Fibroblast of skin of left biceps (primary cell): ENCODE measurements around the gene DOK4.

ENCODE experiments used
- DNase-seq, 2 experiments: peaks; one replicate each; pipeline ENCODE4 v3.0.0-alpha.2; 2013; ENCODE audit warnings: low read depth in 2 of 2

DOK4 gene

DNA sequence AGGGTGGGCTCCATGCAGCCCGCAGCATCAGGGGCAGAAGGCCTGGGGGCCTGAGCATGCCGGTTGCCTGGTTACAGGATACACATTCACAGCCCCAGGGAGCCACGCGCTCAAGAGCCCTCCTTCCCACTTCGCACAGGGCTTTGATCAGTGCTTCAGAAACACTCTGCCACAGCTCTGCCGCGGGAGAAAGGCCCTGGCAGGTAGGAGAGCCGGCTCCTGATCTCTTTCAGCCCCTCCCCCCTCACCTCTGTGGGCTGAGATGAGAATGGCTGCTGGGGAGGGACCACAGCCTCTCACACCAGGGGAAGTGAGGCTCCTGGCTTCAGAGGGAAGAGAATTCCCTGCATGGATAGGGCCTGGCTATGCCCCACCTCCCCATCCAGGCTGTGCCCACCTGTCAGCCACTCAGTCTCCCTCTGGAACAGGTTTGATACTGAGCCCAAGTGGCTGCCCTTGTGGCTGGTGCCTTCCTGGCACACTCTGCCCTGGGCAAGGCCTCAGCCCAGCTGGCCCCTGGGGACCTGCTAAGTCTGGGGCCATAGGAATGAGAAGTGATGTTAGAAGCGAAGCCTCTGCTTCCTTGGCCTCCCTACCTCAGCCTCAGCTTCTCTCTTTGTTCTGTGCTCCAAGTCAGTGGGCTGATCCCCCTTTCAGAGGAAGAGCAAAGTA lies 8.6 kb downstream of the DOK4 start:
- DNase-seq, result no peak

DNA sequence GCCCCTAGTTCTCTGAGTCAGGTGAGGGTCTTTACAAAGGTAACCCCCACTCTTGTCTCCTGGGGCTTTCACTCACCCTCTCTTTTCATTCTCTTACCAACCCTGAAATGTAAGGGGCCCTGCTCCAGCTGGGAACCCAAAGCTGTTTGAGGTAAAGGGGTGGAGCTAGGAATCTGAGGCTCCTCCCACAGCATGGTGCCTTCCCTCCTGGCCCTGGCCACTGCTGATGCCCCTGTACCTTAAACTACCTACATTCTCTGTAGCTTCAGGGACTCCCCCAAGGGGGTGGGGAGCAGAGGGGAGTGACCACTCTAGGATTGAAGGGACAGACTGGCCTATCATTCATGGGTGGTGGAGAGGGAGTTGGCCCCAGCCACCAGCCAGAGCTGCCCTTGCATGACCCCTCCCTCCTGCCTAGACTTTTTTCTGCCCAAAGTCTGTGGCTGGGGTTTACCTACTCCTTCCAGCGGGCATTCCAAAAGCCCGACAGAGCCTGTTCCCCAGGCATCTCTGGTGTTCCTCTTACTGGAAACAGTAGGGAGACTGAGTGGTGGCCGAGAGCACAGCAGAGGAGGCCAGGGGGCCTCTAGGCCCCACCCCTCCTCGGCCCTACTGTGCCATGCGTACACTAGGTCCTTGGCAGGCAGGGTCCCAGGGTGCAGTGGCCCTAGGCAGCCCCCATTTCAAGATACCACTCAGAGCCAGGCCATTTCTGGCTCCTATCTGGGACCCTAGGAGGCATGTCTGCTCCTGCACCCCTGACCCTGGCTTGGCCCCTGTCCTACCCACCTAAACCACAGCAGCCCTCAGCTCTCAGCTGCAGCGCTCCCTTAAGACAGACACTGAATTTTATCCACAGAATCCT lies 9.5 kb downstream of the DOK4 start:
- DNase-seq, result no peak

DNA sequence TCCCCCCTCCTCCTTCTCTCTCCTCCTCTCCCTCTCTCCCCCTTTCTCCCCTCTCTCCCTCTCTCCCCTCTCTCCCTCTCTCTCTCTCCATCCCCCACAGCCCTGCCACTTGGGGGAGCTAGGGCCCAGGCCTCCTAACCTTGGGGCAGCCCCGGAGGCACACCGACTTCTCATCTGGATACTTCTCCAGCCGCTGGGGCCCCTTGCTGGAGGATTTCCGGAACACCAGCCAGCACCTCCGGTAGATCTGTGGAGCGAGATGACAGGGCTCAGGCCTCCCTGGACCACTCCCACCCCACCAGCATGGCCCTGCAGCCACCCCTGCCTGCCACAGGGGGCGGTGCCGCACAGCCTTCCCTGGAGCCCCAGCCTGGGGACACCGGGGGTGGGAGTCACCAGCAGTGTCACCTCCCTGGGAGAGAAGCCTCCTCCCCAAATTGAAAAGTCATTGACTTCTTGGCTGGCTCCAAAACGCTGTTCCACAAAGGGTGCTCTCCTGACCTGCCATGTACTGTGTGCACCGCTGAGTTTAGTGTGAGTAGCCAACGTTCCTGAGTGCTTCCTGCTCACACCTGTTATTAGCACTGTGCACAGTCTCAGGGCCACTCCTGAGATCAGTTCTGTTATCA lies 10.5 kb downstream of the DOK4 start:
- no peak for DNase-seq

DNA sequence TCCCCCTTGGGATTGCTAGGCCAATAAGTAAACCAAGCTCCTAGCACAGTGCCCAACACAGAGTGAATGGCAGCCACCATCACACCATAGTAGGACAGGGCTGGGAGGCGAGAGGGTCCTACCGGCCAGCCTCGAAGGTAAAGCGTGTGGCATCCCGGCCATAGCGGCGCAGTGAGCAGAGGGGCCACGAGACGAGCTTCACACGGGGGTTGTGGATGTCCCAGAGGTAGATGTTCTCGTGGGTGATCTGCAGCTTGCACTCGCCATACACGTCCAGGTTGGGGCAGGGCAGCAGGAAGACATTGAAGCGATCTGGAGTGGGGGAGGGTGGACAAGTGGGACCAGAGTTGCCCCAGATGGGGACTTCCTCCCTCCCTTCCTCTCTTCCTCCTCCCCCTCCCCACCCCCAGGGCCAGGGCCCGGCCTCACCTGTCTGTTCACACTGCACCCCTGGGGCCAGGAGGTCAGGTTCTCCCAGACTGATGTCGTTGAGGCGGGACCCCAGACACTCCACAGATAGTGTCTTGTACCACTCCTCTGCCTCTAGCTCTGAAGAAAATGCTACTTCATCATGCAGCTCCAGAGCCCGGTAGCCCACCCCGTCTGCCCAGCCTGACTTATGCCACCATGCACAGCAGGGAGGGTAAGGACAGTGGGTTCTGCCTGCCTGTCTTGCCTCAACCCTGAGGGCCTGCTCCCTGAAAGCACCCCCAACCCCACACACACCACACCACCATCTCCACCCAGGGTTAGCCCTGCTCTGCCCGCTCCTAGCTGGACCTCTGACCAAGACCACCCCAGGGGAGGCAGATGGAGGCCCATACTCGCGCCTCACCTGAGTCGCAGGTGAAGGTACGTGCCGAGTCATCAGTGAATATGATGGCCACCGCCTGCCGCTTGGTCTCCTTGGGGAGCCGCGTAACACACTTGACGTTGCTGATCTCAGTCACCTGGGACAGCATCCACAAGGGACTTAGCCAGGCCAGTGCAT lies 11.3 kb downstream of the DOK4 start:
- DNase-seq, result no peak

DNA sequence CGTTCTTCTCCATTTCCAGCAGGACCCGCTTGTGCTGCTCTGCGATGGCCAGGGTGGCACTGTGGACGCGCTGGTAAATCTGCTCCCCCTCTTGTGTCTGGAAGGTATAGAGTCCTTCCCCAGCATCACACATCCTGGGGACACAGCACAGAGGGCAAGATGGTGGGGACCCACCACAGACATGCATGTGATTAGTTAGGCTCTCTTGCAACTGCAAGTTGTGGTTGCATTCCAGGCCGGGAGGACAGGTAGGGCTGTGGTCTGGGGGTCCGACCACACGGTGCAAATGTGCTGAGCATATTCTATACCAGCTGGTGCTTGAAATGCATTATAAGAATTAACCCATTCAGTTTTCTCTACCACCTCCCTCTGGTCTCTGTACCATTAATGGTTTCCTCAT lies 12.4 kb downstream of the DOK4 start:
- DNase-seq, result no peak

DNA sequence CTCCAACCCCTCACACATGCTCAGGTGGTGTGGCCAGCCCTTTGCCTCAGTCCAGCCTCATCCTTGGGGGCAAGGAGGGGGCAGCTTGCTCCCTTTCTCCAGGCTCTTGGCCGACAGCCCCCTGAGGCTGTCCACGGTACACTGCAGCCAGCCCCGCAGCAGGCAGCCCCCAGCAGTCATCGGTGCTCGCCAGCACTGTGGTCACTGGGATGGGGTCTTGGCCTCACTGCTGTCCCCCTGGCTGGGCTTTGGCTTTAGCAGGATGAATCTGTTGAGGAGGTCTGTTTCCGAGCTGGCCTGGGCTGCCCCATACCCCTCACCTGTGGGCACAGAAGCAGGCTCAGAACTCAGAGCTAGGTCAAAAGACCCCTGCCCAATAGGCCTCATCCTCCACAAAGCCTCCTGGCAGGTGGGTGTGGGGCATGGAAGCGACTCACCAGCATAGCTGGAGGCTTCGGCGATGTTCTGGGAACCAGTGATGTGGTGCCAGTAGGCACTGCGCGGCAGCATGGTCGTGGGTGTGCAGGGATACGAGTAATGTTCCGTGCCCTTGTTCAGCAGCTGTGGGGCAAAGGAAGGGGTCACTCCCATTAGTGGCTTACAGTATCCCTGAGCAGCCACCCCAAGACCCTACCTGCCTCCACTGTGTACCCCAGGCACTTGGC lies 13.0 kb downstream of the DOK4 start:
- DNase-seq, result no peak

DNA sequence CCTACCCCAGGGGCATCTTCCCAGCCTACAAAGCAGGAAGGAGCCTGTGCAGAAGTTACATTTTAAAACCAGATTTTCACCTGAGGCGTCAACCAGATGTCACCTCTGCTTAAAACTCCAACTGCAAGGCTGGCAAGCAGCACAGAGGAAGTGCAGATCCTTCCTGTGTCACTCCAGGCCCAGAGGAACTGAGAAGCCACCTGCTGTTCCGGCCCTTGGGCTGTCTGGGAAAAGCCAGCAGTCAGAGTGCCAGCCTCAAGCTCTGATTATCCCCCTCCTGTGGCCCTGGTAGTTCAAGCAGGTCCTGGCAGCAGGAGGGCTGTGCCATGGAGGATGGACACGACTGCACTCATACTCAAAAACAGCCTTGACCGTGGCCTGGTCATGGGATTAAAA lies 13.6 kb downstream of the DOK4 start:
- DNase-seq, result no peak

DNA sequence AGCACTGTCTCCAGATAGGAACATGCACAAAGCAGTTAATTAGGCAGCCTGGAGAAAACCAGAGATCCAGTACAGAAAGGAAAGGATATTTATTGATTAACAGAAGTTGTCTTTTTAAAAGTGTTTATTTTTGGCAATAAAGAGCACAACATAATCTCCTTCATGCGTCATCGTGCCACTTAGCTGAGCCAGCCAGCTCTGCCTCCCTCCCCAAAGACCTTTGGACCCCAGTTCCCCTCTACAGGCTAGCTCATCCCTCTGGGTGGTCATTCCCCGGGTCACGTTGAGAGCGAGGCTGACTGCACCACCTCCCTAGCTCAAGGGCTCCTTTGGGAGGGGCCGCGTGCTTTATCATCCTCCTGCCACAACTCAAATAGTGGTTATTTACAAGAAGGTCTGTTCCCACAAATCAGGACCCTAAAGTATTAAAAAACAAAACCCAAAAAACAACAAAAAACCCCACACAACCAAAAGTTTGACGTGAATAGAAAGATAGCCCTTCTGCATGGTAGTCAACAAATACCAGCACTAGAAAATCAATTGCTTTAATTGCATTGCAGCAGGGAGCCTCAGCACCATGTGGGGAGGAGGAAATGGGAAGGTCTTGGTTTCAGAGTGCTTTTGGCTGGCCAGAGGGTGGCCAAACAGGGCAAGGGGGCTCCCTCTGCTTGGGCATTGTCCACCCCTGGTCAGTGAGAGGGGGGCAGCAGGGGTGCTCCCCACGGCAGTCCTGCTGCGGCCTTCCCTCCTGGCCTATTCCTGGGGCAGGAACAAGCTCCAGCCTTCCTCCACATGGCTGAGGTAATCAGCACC lies 14.2 kb downstream of the DOK4 start:
- DNase-seq, result no peak

DNA sequence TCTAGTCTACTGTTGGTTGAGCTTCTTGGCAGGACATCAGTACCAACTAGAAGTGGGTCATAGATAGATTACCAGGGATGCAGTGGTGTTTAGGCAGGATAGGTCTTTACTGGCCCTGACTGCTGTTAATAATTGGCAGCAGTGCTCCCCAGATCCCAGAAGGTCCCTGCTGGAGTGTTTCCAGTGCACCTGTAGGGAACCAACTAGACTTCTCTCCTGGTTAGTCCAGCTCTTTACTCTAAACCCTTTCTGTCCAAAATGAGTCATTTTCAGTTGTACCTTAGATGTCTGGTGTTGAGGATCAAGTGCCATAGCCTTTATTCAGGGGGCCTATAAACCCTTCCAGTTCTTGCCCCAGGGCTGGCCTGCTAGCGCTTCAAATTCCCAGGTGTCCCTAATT lies 15.1 kb downstream of the DOK4 start:
- no peak for DNase-seq

DNA sequence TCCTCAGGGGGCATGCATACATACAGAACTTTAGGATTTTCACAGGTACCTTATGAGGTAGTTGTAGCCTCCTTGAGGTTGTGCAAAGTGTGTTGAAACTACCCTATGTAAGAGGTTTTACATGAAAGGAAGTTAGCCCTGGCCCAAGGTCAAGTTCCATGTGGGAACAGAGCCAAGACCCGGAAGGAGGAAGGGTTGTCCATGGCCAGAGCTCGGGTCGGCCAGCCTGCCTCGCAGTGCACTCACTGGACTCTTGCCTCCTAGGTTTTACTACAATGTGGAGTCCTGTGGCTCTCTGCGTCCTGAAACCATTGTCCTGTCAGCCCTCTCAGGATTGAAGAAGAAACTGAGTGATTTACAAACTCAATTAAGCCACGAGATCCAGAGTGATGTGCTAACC lies 15.6 kb downstream of the DOK4 start:
- DNase-seq, result no peak

DNA sequence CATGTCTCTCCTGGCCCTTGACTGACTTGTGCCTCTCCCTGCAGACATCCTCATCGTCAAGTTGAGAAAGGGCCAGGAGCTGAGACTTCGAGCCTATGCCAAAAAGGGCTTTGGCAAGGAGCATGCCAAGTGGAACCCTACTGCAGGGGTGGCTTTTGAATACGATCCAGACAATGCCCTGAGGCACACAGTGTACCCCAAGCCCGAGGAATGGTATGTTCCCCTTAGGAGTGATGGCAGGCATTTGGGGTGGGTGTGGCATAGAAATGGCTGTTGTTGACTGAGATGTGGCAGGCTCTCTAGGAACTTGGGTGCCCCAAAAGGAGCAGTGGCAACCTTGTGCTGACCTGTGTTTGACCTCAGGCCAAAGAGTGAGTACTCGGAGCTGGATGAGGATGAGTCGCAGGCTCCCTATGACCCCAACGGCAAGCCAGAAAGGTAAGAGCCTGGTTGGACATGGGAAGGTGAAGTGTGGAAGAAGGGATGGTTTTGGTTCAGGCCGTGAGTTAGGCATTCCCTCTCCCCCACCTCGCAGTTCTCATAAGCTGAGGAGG lies 16.3 kb downstream of the DOK4 start:
- no peak for DNase-seq

DNA sequence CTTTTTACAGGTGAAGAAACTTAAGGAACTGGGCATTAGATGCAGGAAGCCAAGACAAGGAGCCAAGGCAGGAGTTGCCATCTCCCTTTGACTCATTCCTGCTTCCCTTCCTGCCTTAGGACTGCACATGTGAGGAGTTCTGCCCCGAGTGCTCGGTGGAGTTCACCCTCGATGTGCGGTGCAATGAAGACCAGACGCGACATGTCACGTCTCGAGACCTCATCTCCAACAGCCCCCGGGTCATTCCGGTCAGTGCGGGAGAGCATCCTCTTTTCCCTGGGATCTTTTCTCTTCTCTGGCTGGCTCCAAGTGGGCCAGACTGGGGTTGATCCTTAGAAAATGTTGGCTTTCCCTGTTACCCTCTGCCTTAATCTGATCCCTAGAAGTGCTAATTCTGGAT lies 17.2 kb downstream of the DOK4 start:
- no peak for DNase-seq

DNA sequence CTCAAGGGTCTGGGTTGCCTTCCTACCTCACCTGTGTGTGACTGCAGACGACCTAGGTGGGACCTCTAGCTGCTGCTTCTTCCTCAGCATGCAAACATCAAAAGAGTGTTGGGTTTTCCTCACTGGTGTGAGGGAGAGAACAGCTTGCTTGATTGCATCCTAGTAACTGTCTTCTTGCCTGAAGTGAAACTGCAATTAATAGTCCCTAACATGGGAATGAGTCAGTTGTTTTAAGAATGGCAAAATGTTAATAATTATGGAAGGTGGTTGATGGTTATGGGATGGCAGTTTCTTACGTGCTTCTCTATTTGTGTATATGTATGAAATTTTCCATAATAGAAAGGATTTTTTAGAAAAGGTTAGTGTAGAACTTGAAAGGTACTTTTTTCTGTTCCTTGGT lies 17.9 kb downstream of the DOK4 start:
- no peak for DNase-seq

DNA sequence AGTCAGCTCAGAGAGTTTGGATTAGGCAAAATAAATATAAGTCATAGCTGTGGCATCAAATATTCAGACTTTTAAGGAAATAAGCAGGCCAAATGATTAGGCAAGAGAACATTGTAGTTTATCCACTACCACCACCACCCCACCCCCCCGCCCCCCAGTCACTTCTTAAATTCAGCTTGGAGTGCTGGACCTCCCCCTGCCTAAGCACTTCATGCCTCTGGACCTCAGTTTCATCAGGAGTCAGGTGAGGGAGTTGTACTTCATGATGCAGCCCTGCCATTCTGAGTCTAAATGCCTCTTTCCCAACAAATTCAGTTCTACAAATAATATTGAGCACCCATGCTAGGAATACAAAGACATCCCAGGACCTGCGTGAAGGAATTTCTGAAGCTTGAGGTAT lies 21.8 kb downstream of the DOK4 start:
- no peak for DNase-seq

DNA sequence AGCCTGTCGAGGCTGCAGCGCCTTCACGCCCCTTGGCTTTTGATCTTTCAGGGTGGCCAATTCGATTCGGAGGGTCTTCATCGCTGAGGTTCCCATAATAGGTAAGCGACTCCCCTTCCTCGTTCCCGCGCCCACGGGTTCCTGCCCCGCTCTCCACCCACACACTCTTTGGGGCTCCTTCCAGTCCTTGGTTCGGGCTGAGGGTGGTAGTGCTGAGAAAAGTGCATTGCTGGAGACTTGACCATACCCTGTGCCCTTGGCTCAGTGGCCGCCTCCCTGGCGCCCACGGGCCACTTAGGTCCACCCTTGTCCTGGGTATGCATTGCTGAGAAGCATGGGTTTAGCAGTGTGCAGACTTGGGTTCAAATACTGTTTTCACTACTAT lies 23.3 kb downstream of the DOK4 start:
- DNase-seq, result no peak

DNA sequence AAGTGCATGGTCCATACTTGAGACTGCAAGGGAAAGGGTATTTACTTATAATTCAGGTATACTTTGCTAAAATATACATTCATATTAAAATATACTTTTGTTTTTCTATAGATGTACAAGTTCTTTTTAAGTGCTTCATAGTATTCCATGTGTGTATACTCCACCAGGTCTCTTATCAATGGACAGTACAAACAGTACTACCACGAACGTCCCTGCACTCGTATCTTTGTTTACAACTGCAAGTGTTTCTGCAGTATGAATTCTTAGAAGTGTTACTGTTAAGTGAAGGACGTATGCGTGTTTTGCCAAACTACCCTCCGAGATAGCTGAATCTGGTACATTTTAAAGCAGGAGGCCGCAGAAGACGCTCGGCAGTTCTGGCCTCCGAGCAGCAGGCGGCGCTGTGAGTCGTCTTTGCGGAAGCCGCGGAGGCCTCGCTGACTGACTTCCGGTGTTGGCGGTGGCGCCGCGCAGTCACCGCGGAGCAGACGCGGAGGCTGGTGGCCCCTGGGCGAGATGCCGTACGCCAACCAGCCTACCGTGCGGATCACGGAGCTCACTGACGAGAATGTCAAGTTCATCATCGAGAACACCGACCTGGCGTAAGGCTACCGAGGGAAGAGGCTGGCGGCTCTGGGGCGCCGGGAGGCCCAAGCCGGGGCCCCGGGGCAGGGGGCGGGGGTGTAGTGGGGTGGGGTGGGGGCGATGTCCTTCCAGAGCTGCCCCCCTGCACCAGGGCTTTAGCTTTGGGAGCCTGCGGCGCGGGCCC lies 23.9 kb downstream of the DOK4 start, which contains the start of gene POLR2C:
POLR2C (plus strand) TSS at position 471 of the 769 bp plus-strand sequence; CDS start at position 517, 46 bp downstream.
- DNase-seq, result peak; percentile 55

DNA sequence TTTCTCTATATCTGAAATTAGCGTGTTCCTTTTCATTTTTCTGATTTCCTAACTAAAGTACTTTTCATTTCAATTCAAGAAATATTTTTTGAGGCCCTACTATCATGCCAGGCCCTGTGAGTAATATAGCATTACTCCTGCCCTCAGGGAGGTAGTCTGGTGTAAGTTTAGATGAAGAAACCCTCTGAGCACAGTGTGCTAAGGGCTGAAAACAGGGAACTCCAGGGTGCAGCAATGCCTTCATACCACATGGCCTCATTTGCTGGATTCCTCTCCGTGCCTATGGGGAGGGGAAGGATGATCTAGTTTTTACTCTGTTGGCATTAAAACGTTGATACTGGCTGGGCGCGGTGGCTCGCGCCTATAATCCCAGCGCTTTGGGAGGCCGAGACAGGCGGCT lies 34.3 kb downstream of the DOK4 start:
- DNase-seq, result no peak

DNA sequence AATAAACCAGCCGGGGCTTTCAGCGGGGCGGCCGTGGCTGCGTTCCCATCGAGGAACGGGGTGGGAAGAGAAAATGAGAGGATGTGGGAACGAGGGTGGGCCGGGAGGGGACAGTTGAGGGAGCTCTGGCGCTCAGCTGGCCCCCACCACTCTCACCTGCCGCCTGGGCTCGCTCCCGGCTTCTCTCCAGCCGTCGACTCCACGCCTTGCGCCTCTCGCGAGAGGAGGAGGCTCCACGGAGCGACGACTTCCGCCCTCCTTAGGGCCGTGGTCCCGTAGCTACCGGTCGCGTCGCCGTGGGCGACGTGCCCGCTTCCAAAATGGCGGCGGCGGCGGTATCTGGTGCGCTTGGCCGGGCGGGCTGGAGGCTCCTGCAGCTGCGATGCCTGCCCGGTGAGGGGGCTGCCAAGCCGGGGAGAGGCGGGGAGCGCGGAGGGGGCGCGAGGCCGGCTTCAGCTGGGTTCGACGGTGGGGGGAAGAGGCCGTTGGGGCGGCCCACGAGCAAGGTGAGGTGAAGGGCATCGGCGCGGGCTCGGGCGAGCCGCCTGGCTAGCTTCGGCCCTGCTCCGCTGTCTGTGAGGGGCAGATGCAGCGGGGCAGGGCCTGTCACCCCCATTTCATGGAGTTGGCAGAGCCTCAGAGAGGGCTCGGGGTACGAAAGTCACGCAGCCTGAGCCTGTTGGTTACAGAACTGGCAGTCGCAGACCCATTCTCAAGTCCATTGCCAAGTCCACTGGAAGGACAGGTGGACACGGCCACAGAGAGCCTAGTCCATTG lies 38.9 kb downstream of the DOK4 start, which contains the start of the genes CIAPIN1 and COQ9:
CIAPIN1 (minus strand) TSS at position 200 of the 777 bp plus-strand sequence. CDS start 6,457 bp downstream, outside the sequence.
COQ9 (plus strand) TSS at position 294 of the 777 bp plus-strand sequence; CDS start at position 321, 27 bp downstream.
- peak; percentile 76 to 77 for DNase-seq
